MM.1S (cell line): Measurements from ENCODE around the gene MOB3B.
A peak's percentile ranks its signal among the peaks of the same experiment; 100 is the strongest.

Source experiments
- EZH2 ChIP-seq: fragments of 300-600 bp; sonication (generic); optimal IDR thresholded peaks from 2 replicates; pipeline ENCODE3; 2017; ENCODE audit warnings: low read depth, mild to moderate bottlenecking, antibody characterized with exemption, low read length, mixed read lengths
- TF ChIP-seq, protein P1 (sequence below): fragments of 300-600 bp; sonication (generic); IDR thresholded peaks from 2 replicates; pipeline ENCODE4 v1.5.1; 2016; ENCODE audit warnings: antibody characterized with exemption, low read length, mixed read lengths

DNA sequence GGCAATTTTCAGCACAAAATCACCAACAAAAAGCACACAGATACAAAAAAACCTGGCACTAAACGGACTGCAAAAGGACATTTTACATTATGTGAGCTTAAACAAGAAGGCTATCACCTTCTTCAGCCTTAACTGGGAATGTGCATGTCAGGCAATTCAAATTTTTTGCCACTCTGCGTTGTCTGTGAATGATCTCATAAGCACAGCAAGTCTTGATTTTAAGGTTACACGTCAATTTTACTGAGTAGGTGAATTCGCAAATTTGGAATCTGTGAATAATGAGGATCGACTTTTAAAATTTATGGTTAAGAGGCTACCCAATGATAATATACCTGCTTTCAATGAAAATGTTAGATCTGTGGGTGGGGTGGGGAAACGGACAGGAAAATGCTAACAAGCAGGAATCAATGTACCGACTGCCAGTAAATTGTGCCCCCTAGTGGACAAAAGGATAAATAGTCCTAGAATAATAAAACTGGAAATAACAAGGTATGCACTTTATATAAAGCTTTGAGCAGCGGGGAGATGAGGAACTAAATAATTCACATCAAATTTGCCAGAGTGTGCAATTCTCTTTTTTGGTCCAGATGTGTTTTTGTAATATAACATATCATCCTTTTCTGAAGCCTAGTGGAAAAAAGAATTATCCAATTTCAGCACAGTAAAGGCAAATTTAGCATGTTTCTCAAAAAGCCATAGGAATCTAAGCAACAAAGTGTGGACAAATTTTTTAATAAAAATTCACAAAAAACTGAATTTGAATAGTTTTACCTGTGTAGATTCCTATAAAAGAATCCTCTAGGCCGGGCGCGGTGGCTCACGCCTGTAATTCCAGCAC, 253.2 kb downstream of the MOB3B start:
- no peak for TF ChIP-seq EZH2
- TF ChIP-seq, protein P1, sequence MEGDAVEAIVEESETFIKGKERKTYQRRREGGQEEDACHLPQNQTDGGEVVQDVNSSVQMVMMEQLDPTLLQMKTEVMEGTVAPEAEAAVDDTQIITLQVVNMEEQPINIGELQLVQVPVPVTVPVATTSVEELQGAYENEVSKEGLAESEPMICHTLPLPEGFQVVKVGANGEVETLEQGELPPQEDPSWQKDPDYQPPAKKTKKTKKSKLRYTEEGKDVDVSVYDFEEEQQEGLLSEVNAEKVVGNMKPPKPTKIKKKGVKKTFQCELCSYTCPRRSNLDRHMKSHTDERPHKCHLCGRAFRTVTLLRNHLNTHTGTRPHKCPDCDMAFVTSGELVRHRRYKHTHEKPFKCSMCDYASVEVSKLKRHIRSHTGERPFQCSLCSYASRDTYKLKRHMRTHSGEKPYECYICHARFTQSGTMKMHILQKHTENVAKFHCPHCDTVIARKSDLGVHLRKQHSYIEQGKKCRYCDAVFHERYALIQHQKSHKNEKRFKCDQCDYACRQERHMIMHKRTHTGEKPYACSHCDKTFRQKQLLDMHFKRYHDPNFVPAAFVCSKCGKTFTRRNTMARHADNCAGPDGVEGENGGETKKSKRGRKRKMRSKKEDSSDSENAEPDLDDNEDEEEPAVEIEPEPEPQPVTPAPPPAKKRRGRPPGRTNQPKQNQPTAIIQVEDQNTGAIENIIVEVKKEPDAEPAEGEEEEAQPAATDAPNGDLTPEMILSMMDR, result peak; percentile 50
